Endothelial cell of coronary artery (primary cell): Measurements from ENCODE around the gene HYAL1. TPM values are rescaled to one million over a fixed set of nuclear protein-coding genes. Genes with fewer than 3 reads are reported as not detected.

Source experiments
- total RNA-seq: library from RNA; depleted of rRNA; stranded (reverse); fragments of >200 nt; gene quantifications from 2 replicates; pipeline ENCODE4 v1.2.3, GENCODE V29; 2014

HYAL1 gene, protein sequence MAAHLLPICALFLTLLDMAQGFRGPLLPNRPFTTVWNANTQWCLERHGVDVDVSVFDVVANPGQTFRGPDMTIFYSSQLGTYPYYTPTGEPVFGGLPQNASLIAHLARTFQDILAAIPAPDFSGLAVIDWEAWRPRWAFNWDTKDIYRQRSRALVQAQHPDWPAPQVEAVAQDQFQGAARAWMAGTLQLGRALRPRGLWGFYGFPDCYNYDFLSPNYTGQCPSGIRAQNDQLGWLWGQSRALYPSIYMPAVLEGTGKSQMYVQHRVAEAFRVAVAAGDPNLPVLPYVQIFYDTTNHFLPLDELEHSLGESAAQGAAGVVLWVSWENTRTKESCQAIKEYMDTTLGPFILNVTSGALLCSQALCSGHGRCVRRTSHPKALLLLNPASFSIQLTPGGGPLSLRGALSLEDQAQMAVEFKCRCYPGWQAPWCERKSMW
- 0.99 and 1.8 TPM in 2 replicates for total RNA-seq

GRCh38 chr3:50303013-50303815 is at the start of gene HYAL1:
TSS of gene HYAL1 (minus strand) at chr3:50303574. CDS start at chr3:50302956, 618 bp downstream.

DNA sequence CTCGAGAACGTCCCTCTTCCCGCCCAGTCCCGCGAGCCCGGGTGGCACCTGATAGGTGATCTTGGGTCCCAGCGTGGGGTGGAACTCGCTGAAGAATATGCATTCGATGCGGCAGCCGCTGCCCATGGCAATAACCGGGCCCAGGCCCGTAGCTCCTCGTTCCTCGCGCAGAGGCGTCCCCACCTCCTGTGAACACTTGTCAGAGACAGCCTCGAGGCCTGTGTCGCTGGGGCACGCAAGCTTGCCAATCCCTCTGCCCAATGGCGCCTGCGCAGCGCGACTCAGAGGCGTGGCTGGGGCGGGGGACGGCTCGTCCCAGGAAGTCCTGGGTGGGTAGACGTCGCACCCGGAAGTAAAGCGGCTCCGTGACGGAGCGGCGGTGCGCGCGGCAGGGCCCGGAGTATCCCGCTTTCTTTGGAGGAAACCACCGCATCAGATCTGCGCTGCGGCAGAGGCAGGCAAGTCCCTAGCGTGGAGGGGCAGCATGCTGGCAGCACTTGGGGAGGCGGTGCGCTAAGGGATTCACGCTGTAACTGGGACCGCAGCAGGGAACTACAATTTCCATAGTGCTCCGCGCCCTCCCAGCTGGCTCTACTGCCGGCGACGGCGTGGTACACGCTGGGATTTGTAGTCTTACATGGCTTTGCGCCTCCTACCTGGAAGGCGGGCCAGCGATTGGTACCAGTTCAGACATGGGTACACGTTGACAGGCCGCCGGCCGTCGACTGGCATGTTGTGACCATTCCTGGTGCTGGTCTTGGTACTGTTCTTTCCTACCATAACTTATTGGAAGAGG is 47.4 kb upstream of the HYAL1 start, which contains the start of the genes CYB561D2 and NPRL2:
Gene CYB561D2, plus strand, starts transcription at position 336 of the 796 bp plus-strand sequence. CDS start 572 bp downstream, outside the sequence.
Gene NPRL2, minus strand, starts transcription at position 249 of the 796 bp plus-strand sequence. Its CDS starts 123 bp downstream, at position 126.

GRCh38 chr3:50345586-50346234 is 42.3 kb upstream of the HYAL1 start, which contains the start of gene ZMYND10:
TSS of gene ZMYND10 (minus strand) at chr3:50345732. CDS start at chr3:50345579, 153 bp downstream.

DNA sequence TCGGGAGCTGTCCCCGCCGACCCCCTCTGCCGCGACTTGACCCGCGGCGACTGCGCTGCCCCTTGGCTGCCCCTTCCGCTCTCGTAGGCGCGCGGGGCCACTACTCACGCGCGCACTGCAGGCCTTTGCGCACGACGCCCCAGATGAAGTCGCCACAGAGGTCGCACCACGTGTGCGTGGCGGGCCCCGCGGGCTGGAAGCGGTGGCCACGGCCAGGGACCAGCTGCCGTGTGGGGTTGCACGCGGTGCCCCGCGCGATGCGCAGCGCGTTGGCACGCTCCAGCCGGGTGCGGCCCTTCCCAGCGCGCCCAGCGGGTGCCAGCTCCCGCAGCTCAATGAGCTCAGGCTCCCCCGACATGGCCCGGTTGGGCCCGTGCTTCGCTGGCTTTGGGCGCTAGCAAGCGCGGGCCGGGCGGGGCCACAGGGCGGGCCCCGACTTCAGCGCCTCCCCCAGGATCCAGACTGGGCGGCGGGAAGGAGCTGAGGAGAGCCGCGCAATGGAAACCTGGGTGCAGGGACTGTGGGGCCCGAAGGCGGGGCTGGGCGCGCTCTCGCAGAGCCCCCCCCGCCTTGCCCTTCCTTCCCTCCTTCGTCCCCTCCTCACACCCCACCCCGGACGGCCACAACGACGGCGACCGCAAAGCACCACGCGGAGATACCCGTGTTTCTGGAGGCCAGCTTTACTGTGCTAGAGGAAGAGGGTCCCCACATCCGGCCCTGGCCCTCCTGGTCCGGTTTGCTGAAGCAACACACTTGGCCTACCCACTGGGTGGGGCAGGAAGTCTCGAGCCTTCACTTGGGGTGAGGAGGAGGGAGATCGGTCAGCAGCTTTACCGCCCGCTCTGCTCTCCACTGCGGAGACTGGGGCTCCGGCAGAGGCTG is 37.3 kb upstream of the HYAL1 start, which contains the start of gene RASSF1:
Gene RASSF1, minus strand, starts transcription at position 389 of the 882 bp plus-strand sequence. Its CDS starts 31 bp downstream, at position 358.

GRCh38 chr3:50327943-50328691 is 24.7 kb upstream of the HYAL1 start, which contains the start of gene TUSC2:
TSS of gene TUSC2 (minus strand) at chr3:50328223. CDS start at chr3:50328099, 124 bp downstream.

GRCh38 chr3:50322386-50323091 is 19.2 kb upstream of the HYAL1 start, which contains the start of gene HYAL2:
TSS of gene HYAL2 (minus strand) at chr3:50322745. CDS start at chr3:50320489, 2,256 bp downstream.

GRCh38 chr3:50298836-50299637 is 4.3 kb downstream of the HYAL1 start, which contains the start of the genes HYAL3 and NAA80:
TSS of gene HYAL3 (minus strand) at chr3:50299405. CDS start at chr3:50295602, 3,803 bp downstream.
TSS of gene NAA80 (minus strand) at chr3:50299405. CDS start at chr3:50297463, 1,942 bp downstream.

DNA sequence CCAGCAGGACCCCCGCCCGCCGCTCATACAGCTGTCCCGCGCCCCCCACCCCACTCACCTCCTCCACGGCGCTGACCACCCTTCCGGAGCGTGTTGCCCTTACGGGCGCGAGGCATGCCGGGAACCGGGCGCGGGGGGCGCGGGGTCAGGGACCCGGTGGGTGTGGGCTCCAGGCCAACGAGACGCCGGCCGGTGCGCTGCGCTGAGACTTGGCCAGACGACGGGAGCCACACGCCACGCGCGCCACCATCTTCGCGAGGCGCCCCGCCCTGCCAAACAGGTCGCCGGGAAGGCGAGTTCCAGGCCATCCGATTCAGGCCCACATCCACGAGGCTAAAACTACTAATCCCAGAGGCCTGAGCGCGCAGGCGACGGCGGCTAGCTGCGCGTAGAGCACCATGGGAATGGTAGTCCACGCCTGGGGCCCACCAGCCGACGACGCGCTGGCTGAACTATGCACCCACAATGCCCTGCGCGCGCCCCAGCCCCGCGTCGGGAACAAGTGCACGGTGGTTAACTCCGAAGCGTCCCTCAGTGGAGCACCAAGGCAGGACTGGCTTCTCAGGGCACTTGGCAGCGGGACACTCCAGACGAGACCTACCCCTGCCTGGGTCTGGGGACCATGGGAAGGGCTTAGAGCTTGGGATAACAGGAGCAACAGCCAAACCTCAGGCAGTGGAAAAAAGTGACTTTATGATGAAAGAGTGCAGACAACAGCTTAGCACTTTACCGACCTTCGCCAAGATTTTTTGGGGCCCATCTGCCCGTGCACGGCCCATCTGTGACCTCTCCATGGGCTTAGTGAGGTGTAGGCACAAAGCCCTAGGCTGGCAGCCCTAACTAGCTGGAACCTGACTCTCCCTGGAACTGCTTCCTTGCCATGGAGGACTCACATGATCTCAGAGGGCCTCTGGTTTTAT is 11.0 kb downstream of the HYAL1 start, which contains the start of gene IFRD2:
Gene IFRD2, minus strand, starts transcription at position 271 of the 920 bp plus-strand sequence. Its CDS starts 155 bp downstream, at position 116.

DNA sequence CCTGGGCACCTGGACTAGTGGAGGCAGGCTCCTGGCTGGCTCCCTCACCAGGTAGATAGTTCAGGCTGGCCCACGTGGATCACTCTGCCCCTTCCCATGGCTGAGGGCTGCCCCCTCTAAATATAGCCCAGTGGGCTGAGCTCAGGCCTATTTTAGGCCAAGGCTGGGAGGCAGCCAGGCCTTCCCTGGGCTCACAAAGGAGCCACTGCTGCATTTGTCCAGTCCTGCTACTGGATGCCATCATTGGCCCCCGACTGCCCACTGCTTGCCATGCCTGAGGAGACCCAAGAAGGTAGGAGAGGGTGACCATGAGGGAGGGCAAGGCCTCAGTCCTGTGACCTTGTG is 24.5 kb downstream of the HYAL1 start, which contains the start of gene LSMEM2:
Gene LSMEM2, plus strand, starts transcription at position 208 of the 345 bp plus-strand sequence. Its CDS starts 27 bp downstream, at position 235.

GRCh38 chr3:50268703-50269451 is 34.5 kb downstream of the HYAL1 start, which contains the start of gene SEMA3B:
TSS of gene SEMA3B (plus strand) at chr3:50269147. CDS start at chr3:50269241, 94 bp downstream.

Other genes starting within 250 kb of the HYAL1 start
- 140 and 252 TPM in 2 replicates for gene RBM5, start 214.7 kb downstream of the HYAL1 start, total RNA-seq
- gene SEMA3F, start 148.2 kb downstream of the HYAL1 start, total RNA-seq = 93.7 and 138 TPM in 2 replicates
- 0.54 TPM in 1 of 2 replicates, not detected in the other for gene GNAT1, start 112.0 kb downstream of the HYAL1 start, total RNA-seq
- gene SLC38A3, start 98.3 kb downstream of the HYAL1 start, total RNA-seq = 0.09 TPM in 1 of 2 replicates, not detected in the other
- gene GNAI2, start 67.4 kb downstream of the HYAL1 start, total RNA-seq = 572 and 692 TPM in 2 replicates
- 0.27 and 1.3 TPM in 2 replicates for gene SEMA3B, start 34.4 kb downstream of the HYAL1 start, total RNA-seq
- gene LSMEM2, start 24.5 kb downstream of the HYAL1 start, total RNA-seq = not detected in 2 replicates
- gene IFRD2, start 11.1 kb downstream of the HYAL1 start, total RNA-seq = 93.4 and 118 TPM in 2 replicates
- gene HYAL3, start 4.2 kb downstream of the HYAL1 start, total RNA-seq = 6.2 and 6.8 TPM in 2 replicates
- gene NAA80, start 4.2 kb downstream of the HYAL1 start, total RNA-seq = 1.5 and 2.2 TPM in 2 replicates
- gene HYAL2, start 19.2 kb upstream of the HYAL1 start, total RNA-seq = 442 and 623 TPM in 2 replicates
- 18.4 and 22.7 TPM in 2 replicates for gene TUSC2, start 24.6 kb upstream of the HYAL1 start, total RNA-seq
- 12.7 and 24.0 TPM in 2 replicates for gene RASSF1, start 37.3 kb upstream of the HYAL1 start, total RNA-seq
- gene ZMYND10, start 42.2 kb upstream of the HYAL1 start, total RNA-seq = 0.36 and 0.38 TPM in 2 replicates
- 18.9 and 19.9 TPM in 2 replicates for gene NPRL2, start 47.2 kb upstream of the HYAL1 start, total RNA-seq
- 18.0 and 21.7 TPM in 2 replicates for gene CYB561D2, start 47.3 kb upstream of the HYAL1 start, total RNA-seq
- gene TMEM115, start 55.9 kb upstream of the HYAL1 start, total RNA-seq = 31.0 and 38.5 TPM in 2 replicates
- gene CACNA2D2, start 200.1 kb upstream of the HYAL1 start, total RNA-seq = not detected in 2 replicates